ENCODE data around the gene GDF2.

DNA sequence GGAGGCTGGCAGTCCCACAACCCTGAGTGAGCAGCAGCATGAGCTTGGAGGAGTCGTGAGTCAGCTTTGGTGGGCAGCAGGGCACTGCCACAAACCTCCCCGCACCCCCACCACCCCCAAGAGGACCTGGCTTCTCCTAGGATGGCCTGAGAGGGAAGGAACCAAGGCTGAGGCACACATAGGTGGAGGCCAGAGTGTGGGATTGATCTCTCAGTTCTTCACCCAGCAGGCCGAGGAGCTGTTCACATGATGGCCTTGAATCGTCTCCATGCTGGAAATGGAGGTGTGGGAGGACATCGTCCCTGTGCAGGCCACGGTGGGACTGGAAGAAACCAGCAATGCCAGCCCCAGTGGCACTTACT is 39.6 kb upstream of the GDF2 start:
- TF ChIP-seq CTCF (IDR thresholded peaks at IDR 0.05) (no peak), ZFX (IDR thresholded peaks at IDR 0.05; ENCODE audit: borderline replicate concordance) (no peak)

All from 22Rv1 (cell line).